K562 (cell line): Measurements from ENCODE around the gene ZC3H10. TPM values are rescaled to one million over a fixed set of nuclear protein-coding genes. Genes with fewer than 3 reads are reported as not detected.
A peak's percentile ranks its signal among the peaks of the same experiment; 100 is the strongest.

ENCODE experiments used
- ASH1L ChIP-seq: fragments of 450-650 bp; IDR thresholded peaks from 2 replicates; pipeline ENCODE4 v1.6.1; 2018; ENCODE audit warnings: borderline replicate concordance, mild to moderate bottlenecking, low read depth; ENCODE audit not compliant: partially characterized antibody
- ATF4 ChIP-seq: fragments of 450-650 bp; formaldehyde crosslinking; IDR thresholded peaks from 2 replicates; pipeline ENCODE4 v1.4.0; 2022; ENCODE audit warnings: mild to moderate bottlenecking, moderate library complexity
- BHLHE40 ChIP-seq: IDR thresholded peaks from 2 replicates; pipeline ENCODE4 v1.6.1; 2011; ENCODE audit warnings: low read length, improper control_type of control experiment
- CBX3 ChIP-seq, 2 experiments: IDR thresholded peaks; 1 replicate in 1 of 2; 2 replicates in 1 of 2; pipeline ENCODE4 v1.6.1; 2012; ENCODE audit warnings: inconsistent platforms in 2 of 2, low read length in 2 of 2, borderline replicate concordance in 1 of 2, control low read depth in 1 of 2
- CEBPB ChIP-seq: fragments of 450-650 bp; IDR thresholded peaks from 2 replicates; pipeline ENCODE4 v1.6.1; 2016; ENCODE audit warnings: missing genetic modification characterization, missing compliant biosample characterization
- COPS2 ChIP-seq: fragments of 450-650 bp; conservative IDR thresholded peaks from 2 replicates; pipeline ENCODE4 v1.6.1; 2016; ENCODE audit warnings: mild to moderate bottlenecking, moderate library complexity
- E2F3 ChIP-seq: fragments of 250-450 bp; sonication (Bioruptor Pico); IDR thresholded peaks from 2 replicates; pipeline ENCODE4 v1.4.0; 2020; ENCODE audit warnings: mild to moderate bottlenecking
- ERF ChIP-seq: fragments of 450-650 bp; formaldehyde crosslinking; IDR thresholded peaks from 2 replicates; pipeline ENCODE4 v1.4.0; 2020; ENCODE audit warnings: mild to moderate bottlenecking, mixed read lengths
- EZH2 ChIP-seq: IDR thresholded peaks from 2 replicates; pipeline ENCODE4 v1.6.1; 2012; ENCODE audit warnings: low read depth, mild to moderate bottlenecking, inconsistent platforms, low read length, borderline replicate concordance
- LEF1 ChIP-seq: fragments of 450-650 bp; IDR thresholded peaks from 2 replicates; pipeline ENCODE4 v1.6.1; 2016; ENCODE audit warnings: mild to moderate bottlenecking
- PBX2 ChIP-seq, 2 experiments: IDR thresholded peaks in 1 of 2; conservative IDR thresholded peaks in 1 of 2; 2 replicates each; pipeline ENCODE4 v1.6.1; 2016; ENCODE audit warnings: low read depth in 2 of 2, mild to moderate bottlenecking in 1 of 2, missing compliant biosample characterization in 1 of 2, missing genetic modification characterization in 1 of 2, moderate library complexity in 1 of 2
- POLR3G ChIP-seq: IDR thresholded peaks from 2 replicates; pipeline ENCODE4 v1.6.1; 2011; ENCODE audit not compliant: insufficient read length, insufficient replicate concordance; ENCODE audit errors: extremely low read depth
- SP1 ChIP-seq: sonication (generic); formaldehyde crosslinking; IDR thresholded peaks from 2 replicates; pipeline ENCODE4 v1.8.1; 2022; ENCODE audit warnings: mild to moderate bottlenecking, missing genetic modification reagents
- SRSF3 ChIP-seq: fragments of 200-400 bp; formaldehyde crosslinking; IDR thresholded peaks from 2 replicates; pipeline ENCODE4 v1.6.1; 2016; ENCODE audit warnings: mild to moderate bottlenecking, low read length, moderate library complexity; ENCODE audit not compliant: insufficient read depth
- SRSF9 ChIP-seq: fragments of 200-400 bp; formaldehyde crosslinking; IDR thresholded peaks from 2 replicates; pipeline ENCODE4 v1.6.1; 2017; ENCODE audit warnings: low read depth, low read length, borderline replicate concordance
- YBX1 ChIP-seq: fragments of 450-650 bp; IDR thresholded peaks from 2 replicates; pipeline ENCODE4 v1.7.1; 2016; ENCODE audit warnings: mild to moderate bottlenecking
- ZC3H4 ChIP-seq: sonication (generic); formaldehyde crosslinking; IDR thresholded peaks from 2 replicates; pipeline ENCODE4 v1.9.0; 2021; ENCODE audit warnings: missing genetic modification reagents, borderline replicate concordance
- ZFP1 ChIP-seq: fragments of 450-650 bp; formaldehyde crosslinking; IDR thresholded peaks from 2 replicates; pipeline ENCODE4 v1.4.0; 2020; ENCODE audit warnings: mild to moderate bottlenecking, mixed read lengths
- ZNF217 ChIP-seq: sonication (generic); formaldehyde crosslinking; IDR thresholded peaks from 2 replicates; pipeline ENCODE4 v1.8.0; 2022; ENCODE audit warnings: mild to moderate bottlenecking, missing genetic modification reagents
- ZNF239 ChIP-seq: fragments of 250-450 bp; sonication (Bioruptor Pico); IDR thresholded peaks from 2 replicates; pipeline ENCODE4 v1.4.0; 2020; ENCODE audit warnings: mild to moderate bottlenecking
- ZNF311 ChIP-seq: fragments of 250-450 bp; sonication (Bioruptor Pico); IDR thresholded peaks from 2 replicates; pipeline ENCODE4 v1.4.0; 2020; ENCODE audit warnings: mild to moderate bottlenecking, moderate library complexity
- ZNF830 ChIP-seq: fragments of 250-450 bp; sonication (Bioruptor Pico); IDR thresholded peaks from 2 replicates; pipeline ENCODE4 v1.5.0; 2021; ENCODE audit warnings: mild to moderate bottlenecking
- polyA plus RNA-seq, 8 experiments: library from polyadenylated mRNA; depleted of rRNA in 4 of 8; stranded (reverse) in 5 of 8; unstranded in 3 of 8; fragments of >200 nt; fragmentation: Nextera tagmentation in 2 of 8; fragmentation: Illumina TruSeq in 1 of 8; extraction: Ambion mirVana in 2 of 8; extraction: Trizol in 1 of 8; gene quantifications; 2 replicates each; pipeline versions ENCODE4 v1.2.1 to v1.2.3, GENCODE V29; 2011 to 2014; ENCODE audit warnings: inconsistent platforms in 1 of 8, missing spikeins in 1 of 8
- total RNA-seq, 7 experiments: library from RNA; depleted of rRNA in 6 of 7; stranded (reverse); fragments of >200 nt in 6 of 7; fragmentation: Illumina TruSeq in 2 of 7; extraction: Trizol in 2 of 7; gene quantifications; 2 replicates each; pipeline versions ENCODE4 v1.2.1 to v1.2.3, GENCODE V29; 2011 to 2021; ENCODE audit warnings: low replicate concordance in 1 of 7
- TF ChIP-seq, protein P1 (sequence below): fragments of 250-450 bp; sonication (Bioruptor Pico); IDR thresholded peaks from 2 replicates; pipeline ENCODE4 v1.5.0; 2021; ENCODE audit warnings: mild to moderate bottlenecking, borderline replicate concordance

The ZC3H10 gene
- total and polyA plus RNA-seq, 9 of the 15 experiments (the other 6 are each of a cell fraction or from before 2014, with no cell fraction given) = 0.31 to 4.1 (median 1.6) TPM

- TF ChIP-seq COPS2 (no peak), BHLHE40 (peak; percentile 68), YBX1 (no peak), POLR3G (no peak), ZC3H4 (CRISPR knock-in tag) (no peak; the same call in 1 of the 2 replicates), ASH1L (no peak), ATF4 (CRISPR knock-in tag) (no peak), ZNF239 (no peak), SRSF3 (no peak), ZNF217 (0 out of 2 replicates have a peak, but pooled peaks have one; percentile 30), LEF1 (no peak), ERF (CRISPR knock-in tag) (peak; percentile 68; the same call in 1 of the 2 replicates), EZH2 (no peak), ZNF311 (CRISPR knock-in tag) (no peak; the same call in 1 of the 2 replicates), ZFP1 (CRISPR knock-in tag) (no peak), CEBPB (no peak), SP1 (CRISPR knock-in tag) (peak; percentile 88), CBX3 (IDR thresholded peaks at IDR 0.05; ENCODE audit: borderline replicate concordance in 1 of 2, low read length in 2 of 2) (0 out of 3 replicates have a peak, but pooled peaks of 1 of the 2 experiments have one; percentile 43), ZNF830 (no peak), E2F3 (CRISPR knock-in tag) (peak; percentile 91), PBX2 (CRISPR knock-in tag; IDR thresholded peaks at IDR 0.05; ENCODE audit: low read depth) (no peak), PBX2 (tag; conservative IDR thresholded peaks at IDR 0.05; ENCODE audit: low read depth) (no peak), SRSF9 (no peak)
- TF ChIP-seq, protein P1, sequence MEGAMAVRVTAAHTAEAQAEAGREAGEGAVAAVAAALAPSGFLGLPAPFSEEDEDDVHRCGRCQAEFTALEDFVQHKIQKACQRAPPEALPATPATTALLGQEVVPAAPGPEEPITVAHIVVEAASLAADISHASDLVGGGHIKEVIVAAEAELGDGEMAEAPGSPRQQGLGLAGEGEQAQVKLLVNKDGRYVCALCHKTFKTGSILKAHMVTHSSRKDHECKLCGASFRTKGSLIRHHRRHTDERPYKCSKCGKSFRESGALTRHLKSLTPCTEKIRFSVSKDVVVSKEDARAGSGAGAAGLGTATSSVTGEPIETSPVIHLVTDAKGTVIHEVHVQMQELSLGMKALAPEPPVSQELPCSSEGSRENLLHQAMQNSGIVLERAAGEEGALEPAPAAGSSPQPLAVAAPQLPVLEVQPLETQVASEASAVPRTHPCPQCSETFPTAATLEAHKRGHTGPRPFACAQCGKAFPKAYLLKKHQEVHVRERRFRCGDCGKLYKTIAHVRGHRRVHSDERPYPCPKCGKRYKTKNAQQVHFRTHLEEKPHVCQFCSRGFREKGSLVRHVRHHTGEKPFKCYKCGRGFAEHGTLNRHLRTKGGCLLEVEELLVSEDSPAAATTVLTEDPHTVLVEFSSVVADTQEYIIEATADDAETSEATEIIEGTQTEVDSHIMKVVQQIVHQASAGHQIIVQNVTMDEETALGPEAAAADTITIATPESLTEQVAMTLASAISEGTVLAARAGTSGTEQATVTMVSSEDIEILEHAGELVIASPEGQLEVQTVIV (CRISPR knock-in tag) = no peak
These were observed 13.8 kb upstream of the ZC3H10 start, which contains the start of gene PA2G4 (continued) for GRCh38 chr12:56104109-56104814.
